ENCODE results near the gene SLCO2B1.

SLCO2B1 gene

DNA sequence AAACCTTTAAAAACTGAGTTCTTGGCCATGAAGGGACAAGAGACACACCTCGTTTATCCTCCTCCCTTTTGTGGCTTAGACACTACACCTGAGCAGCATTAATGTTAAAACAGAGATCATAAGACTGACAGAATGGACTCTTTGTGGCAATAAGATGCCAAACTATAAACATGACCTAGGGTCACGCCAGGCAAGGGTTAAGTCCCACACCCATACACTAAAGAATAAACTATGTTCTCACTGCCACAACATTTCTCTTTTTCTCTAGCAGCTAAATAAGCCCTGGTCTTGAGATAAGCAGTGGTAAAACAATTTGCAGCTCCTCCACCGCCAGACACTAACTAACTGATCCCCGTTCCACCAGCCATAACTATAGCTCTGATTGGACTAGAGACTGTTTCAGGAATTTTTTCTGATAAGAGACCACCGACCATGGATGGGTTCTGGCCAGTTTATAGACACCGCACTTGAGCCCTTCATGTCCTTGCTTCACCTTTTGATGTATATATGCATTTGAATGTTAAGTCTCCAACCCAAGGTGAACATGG is 4.9 kb upstream of the SLCO2B1 start:
- TF ChIP-seq, protein P1, sequence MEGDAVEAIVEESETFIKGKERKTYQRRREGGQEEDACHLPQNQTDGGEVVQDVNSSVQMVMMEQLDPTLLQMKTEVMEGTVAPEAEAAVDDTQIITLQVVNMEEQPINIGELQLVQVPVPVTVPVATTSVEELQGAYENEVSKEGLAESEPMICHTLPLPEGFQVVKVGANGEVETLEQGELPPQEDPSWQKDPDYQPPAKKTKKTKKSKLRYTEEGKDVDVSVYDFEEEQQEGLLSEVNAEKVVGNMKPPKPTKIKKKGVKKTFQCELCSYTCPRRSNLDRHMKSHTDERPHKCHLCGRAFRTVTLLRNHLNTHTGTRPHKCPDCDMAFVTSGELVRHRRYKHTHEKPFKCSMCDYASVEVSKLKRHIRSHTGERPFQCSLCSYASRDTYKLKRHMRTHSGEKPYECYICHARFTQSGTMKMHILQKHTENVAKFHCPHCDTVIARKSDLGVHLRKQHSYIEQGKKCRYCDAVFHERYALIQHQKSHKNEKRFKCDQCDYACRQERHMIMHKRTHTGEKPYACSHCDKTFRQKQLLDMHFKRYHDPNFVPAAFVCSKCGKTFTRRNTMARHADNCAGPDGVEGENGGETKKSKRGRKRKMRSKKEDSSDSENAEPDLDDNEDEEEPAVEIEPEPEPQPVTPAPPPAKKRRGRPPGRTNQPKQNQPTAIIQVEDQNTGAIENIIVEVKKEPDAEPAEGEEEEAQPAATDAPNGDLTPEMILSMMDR (IDR thresholded peaks at IDR 0.05; ENCODE audit: low read depth, low read length), result no peak
- DNase-seq (ENCODE audit: extremely low read depth, low read depth), result no peak

DNA sequence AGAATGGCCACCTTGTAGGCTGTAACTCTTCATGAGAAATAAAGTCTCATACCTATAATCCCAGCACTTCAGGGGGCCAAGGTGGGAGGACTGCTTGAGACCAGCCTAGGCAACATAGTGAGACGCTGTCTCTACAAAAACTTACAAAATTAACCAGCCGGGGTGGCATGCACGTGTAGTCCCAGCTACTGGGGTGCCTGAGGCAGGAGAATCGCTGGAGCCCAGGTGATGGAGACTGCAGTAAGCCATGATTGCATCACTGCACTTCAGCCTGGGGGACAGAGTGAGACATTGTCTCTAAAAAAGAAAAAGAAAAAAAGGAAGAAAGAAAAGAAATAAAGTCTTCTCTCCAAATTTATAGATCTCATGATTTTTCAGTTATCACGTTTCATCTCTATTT is 4.2 kb upstream of the SLCO2B1 start:
- no peak for DNase-seq (ENCODE audit: extremely low read depth, low read depth)
- TF ChIP-seq, protein P1 (IDR thresholded peaks at IDR 0.05; ENCODE audit: low read depth, low read length), result no peak

DNA sequence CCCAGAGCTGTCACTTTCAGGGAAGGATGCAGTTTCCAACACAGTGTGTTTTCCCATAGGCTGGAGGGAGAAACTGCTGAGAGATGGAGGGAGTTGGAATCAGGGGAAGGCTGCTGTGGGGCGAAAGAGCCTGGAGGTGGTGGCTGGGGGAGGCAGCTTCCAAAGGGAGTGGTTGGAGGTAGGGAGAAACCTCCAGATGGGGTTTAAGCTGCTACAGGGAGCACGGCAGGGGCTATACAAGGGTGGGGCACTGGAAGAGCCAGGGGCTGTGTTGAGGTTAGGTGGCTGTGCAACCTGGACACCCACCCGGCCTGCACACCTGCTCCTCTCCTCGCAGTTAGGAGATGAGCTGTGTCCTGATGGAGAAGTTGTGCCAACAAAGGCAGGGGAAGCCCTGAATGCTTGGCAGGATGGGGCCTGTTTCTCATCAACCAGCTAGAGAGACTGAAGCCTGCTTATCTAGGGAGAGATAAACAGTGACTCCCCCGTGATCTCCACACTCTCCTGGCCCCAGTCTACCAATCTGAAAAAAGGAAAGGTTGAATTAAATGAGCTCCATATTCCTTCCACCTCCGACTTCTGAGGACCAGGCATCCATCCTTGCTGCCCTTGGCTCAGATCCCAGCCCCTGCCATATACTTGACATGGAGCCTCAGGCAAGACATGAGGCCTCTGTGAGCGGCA is 3.6 kb upstream of the SLCO2B1 start:
- TF ChIP-seq, protein P1 (IDR thresholded peaks at IDR 0.05; ENCODE audit: low read depth, low read length), result no peak
- no peak for DNase-seq (ENCODE audit: extremely low read depth, low read depth)

DNA sequence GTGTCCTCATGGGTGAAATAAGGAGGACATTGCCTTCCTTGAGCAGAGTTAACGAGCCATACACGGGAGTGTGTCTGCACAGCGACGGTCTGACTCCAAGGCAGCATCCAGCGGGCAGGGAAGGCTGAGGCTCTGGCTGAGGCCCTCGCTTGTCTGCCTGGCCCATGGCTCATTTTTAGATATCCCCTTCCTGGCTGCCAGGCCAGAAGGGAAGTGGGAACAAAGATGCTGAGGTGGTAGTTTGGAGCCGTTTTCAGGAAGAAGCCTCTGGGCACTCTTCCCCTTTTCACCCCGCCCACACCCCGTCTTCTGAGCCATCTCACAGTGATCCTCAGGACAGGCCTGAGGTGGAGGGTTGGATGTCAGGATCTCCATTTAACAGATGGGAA is 3.0 kb upstream of the SLCO2B1 start:
- no peak for DNase-seq (ENCODE audit: extremely low read depth, low read depth)
- TF ChIP-seq, protein P1 (IDR thresholded peaks at IDR 0.05; ENCODE audit: low read depth, low read length), result no peak

DNA sequence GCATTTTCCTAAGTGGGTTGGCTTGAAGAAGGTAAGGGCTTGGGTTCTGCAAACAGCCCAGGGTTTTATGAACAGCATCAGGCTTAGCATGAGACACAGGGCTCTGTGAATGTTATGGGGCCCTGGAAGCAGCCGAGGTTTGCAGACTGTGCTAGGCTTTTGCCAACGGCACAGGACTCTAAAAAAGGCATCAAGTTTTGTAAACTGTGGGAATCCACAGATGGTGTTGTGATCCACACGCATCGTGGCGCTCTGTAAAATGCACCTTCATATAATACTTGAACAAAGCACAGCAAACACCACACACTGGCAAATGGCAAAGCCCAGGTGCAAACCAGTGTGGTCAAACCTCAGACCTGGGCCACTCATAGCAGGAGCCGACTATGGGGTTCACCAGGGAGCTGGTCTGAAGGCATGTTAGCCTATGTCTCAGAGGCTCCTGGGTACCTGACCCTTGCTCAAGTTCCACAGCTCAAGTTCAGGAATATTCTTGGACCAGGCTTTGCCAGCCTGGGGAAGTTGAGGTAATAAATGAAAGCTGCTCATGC is 2.4 kb upstream of the SLCO2B1 start:
- TF ChIP-seq, protein P1 (IDR thresholded peaks at IDR 0.05; ENCODE audit: low read depth, low read length), result no peak
- no peak for DNase-seq (ENCODE audit: extremely low read depth, low read depth)

DNA sequence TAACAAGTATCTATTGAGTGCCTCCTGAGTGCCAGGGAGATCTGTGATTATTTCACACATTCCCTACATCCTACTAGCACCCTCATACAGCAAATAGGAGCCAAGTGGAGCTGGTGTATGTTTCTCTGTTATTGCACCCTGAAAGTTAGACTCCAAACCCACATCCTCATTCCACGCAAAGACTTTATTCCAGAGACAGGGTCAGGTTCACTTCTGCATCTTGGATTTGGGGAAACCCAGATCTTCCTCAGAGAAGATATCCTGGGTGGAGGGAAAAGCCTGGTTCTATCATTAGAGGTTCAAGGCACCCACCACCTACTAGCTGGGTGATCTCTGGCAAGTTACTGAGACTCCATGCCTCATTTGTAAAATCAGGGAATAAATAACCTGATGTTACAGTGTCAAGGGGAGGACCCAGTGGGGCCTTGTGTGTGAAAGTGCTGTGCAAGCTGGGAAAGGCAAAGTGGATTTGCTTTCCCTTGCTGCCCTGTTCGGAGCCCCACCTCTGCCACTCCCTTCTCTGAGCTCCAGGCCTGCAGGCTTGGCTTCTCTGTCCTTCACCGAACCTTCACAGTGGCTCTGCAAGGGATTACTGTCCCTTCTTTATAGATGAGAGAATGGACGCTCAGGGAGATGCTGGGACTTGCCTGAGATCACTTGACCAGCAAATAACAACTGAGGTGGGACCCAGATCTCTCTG is 991 bp upstream of the SLCO2B1 start:
- TF ChIP-seq, protein P1 (IDR thresholded peaks at IDR 0.05; ENCODE audit: low read depth, low read length), result no peak

More for the DNA sequence above, 991 bp upstream of the SLCO2B1 start:
- no peak for DNase-seq (ENCODE audit: extremely low read depth, low read depth)

All from AG09319 (cell line).